ENCODE measurements around the gene CSDE1.

Gene CSDE1

DNA sequence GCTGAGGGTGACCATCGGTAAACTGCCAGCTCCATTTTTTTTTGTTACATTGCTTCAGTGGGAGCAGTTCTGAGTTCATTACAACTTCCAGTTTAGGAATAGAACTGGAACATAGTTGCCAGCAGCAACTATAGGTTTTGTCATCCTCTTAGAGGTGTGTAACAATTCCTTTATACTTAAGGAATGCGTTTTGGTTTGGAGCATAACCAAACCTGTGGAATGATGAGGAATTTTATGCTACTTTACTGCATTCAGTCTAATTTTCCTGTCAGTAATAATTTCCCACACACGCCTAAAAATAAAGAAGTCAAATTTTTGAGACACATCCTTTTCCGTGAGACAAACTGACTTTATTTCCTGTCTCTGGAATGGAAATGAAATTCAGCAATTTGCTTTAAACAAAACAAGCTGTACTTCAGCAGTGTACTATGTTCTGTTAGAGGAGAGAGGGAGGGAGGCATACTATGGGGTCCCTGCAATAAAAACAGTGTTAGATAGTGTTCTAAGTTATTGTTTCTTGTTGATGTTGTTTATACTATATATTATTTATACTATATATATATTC lies 57.7 kb downstream of the CSDE1 start:
- no peak for DNase-seq

DNA sequence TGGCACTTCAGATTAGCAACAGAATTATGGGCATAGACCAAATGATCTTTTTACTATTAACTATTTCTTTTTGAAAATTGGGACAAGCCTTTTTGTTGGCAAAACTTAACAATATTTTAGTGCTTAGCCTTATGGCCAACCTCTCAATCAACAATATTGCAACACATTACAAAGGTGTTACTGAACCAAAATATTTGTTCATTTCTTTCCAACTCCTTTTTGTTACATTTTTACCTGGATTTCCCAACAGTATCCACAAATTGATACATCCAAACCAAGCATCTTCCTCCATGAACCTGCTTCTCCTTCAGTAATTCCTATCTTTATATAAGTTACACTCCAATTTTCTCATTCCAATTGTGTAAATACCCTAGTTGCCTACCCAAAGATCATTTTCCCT lies 61.0 kb downstream of the CSDE1 start:
- DNase-seq: no peak

DNA sequence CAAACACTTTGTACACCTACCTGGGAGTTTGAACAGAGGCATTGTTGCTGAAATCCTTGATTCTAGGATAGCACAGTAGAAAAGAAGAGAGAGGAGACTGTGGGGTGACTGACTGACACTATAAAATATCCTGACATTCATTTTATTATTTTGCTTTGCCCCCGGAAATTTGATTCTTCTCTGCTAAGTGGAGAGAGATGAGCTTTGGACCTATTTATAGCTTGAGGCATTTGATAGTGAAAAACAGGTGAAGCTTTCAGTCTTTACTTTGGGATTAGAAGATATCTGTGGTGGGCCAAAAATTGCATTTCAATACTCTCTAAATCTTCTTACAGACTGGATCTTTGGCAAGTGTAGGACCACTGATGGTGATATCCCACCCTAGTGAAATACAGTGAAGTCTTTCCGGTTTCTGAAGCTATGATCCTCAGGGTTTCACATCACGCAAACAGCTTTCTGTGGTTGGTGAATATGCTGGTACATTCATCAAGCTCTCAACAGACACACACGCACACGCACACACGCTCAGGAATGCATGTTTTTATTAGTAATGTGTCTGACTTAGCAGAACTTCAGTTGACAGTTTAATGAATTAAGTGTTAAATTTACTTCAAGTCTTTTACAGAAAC lies 62.2 kb downstream of the CSDE1 start, which contains the start of gene AMPD1:
Gene AMPD1 (minus strand): TSS at position 117 of the 629 bp plus-strand sequence. CDS start 75 bp downstream, at position 42.
- no peak for DNase-seq

GRCh38 chr1:114694540-114695310 lies 63.1 kb downstream of the CSDE1 start:
- no peak for DNase-seq

DNA sequence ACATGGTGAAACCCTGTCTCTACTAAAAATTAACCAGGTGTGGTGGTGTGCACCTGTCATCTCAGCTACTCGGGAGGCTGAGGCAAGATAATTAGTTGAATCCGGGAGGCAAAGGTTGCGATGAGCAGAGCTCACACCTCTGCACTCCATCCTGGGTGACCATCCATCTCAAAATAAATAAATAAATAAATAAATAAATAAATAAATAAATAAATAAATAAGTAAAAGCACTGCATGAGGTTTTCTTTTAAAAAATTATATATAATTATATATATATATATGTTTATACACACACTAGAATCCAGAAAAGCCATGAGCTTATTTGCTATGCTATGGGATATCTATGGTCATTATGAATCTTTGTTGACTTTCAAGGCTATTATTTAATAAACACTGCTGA lies 64.8 kb downstream of the CSDE1 start:
- DNase-seq: no peak

DNA sequence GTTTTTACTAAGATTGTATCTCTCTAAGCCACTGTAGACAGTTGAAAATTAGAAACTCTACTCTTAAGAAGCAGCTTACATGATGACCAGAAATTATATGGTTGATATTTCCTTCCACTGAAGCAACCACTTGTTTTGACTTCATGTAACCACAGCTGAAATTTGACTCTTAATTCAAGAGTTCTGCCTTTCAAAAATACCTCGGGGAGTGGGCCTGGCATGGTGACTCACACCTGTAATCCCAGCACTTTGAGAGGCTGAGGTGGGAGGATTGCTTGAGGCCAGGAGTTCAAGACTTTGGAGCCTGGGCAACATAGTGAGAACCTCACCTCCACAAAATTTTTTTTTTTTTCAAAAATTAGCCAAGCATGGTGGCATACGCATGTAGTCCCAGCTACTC lies 66.7 kb downstream of the CSDE1 start:
- no peak for DNase-seq

- DNase-seq: no peak
Observed at GRCh38 chr1:114690148-114690547, 67.6 kb downstream of the CSDE1 start.

DNA sequence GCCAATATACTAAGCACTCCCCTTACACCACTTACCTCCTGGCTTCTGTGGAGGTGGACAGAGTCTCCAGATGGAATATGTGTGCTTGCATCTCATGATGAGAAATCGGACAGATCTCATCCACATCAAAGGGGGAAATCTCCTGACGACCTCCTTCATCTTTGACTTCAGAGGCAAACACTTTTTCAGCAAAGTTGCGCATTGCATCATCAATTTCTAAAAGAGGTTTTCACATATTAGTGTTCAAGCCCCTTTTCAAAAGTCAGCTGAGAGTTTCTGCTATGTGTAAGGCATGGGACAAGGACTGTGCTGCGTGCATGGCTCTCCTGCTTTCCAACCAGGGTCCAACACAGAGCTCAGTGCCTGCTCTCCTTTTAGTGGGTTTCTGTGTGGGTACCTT lies 69.3 kb downstream of the CSDE1 start:
- DNase-seq: no peak

GRCh38 chr1:114685851-114686250 lies 71.9 kb downstream of the CSDE1 start:
- no peak for DNase-seq

- DNase-seq: no peak
Observed at GRCh38 chr1:114677691-114678090, 80.1 kb downstream of the CSDE1 start.

DNA sequence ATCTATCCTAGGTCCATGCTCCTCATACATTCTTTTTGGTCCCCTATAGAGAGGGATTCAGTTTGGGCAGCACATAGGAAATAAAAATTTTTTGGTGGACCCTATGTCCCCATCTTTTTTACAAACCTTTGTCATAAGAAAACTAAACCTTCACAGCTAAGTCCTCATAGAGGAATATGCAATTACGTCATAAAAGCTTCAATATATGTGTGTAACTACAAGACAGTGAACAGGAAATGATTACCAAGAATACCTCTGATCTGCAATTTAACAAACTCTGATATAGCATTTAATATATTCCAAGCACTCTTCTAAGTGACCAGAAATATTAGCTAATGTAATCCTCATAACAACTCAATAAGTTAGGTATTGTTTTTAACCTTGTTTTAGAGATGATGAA lies 81.7 kb downstream of the CSDE1 start:
- DNase-seq: no peak

DNA sequence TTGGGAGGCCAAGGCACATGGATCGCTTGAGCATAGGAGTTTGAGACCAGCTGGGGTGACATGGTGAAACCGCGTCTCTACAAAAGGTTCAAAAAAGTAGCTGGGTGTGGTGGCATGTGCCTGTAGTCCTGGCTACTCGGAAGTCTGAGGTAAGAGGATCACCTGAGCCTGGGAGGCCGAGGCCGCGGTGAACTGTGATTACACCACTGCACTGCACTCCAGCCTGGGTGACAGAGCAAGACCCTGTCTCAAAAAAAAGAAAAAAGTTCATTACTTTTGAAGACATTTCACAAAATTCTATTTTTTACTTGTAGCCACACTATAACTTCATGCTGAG lies 85.9 kb downstream of the CSDE1 start:
- no peak for DNase-seq

DNA sequence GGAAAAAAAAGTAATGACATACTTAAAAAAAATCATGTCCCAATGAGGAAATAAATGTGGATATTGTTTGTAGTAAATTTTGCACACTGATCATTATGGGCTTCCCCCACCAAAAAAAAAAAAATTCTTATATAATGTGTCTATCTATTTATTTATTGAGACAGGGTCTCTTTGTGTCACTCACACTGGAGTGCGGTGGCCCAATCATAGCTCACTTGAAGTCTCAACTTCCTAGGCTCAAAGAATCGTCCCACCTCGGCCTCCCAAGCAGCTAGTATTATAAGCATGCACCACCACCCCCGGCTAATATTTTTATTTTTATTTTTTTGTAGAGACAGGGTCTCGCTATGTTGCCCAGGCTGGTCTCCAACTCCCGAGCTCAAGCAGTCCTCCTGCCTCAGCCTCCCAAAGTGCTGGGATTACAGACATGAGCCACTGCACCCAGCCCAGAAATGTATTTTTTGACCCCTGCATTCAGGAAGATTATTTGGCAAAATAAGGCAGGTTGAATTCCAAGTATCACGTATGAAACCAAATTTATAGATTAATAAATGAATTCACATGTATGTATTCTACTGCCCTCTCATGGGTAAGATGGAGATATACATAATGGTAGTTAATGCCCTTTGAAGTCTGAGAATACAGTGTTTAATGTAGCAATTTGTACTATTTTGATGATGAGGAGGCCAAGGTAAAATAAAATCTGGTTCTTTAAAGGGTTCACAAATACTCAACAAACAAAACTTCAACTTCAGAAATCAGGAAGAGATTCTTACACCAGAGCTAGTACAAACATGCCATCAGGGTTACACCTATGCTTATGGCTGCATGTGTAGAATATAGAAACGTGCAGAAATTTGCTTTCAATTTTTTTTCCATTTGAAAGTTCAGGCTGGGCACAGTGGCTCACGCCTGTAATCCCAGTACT lies 86.5 kb downstream of the CSDE1 start:
- no peak for DNase-seq

GRCh38 chr1:114670083-114671010 lies 87.4 kb downstream of the CSDE1 start:
- DNase-seq: peak; percentile 88

DNA sequence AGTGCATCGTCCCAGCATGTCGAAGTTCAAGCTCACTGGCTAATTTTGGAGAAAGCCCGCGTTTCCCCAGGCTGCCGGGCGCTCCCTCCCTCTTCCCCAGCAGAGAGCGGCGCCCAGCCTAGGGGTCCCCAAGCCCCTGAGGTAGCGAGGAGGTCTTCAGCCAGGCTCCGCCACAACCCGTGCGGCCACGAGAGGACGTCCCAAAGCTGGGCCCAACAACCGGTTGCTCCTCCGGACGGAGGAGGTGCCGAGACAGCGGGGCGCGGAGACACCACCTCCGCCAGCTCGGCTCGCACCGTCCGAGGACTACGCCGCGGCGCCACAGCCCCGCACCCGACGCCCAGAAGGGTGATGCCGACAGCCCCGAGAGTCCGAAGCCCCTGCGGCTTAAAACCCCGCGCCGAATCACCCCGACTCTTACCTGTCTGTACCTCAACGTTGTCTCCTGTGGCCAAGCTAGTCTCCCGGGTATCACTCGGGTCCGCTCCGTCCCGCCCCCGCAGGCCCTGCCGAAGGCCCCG lies 88.2 kb downstream of the CSDE1 start, which contains the start of gene DENND2C:
Gene DENND2C (minus strand): TSS at position 488 of the 521 bp plus-strand sequence. CDS start 44,065 bp downstream, outside the sequence.
- no peak for DNase-seq

- DNase-seq: no peak
Observed at GRCh38 chr1:114668784-114669561, 88.8 kb downstream of the CSDE1 start.

- no peak for DNase-seq
Observed at GRCh38 chr1:114668373-114668772, 89.4 kb downstream of the CSDE1 start.

DNA sequence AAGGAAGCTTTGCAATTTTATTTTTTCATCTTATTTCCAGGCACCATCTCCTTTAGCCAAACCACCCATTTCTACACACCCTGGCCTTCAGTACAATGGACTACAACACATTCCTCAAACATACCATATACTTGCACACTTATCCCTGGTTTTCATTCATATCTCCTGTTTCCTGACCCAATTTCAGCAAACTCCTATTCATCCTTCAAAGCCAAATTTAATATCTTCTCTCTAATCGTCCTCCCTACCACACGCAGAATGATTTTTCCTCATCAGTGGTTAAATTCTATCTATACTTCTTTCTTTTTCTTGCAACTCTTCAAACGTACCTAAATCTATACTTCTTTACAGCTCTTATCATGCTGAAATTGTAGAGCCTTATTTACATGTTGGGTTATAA lies 90.8 kb downstream of the CSDE1 start:
- no peak for DNase-seq

Data from activated CD4-positive, alpha-beta T cell treated with anti-CD3 and anti-CD28 coated beads for 48 hours (primary cell).